GM19397 (cell line): ENCODE data around the gene PABPC1L.
"Not testable (repeated sequence)": the region's sequence is repeated elsewhere in the genome, so short reads cannot be mapped to it uniquely, and the experiment has no call there.

ENCODE experiments used
- ATAC-seq: cut with Tn5 transposase; IDR thresholded peaks from one replicate; pipeline ENCODE4 v1.9.1; 2021; ENCODE audit warnings: mild to moderate bottlenecking, moderate library complexity; ENCODE audit not compliant: unreplicated experiment

The PABPC1L gene

DNA sequence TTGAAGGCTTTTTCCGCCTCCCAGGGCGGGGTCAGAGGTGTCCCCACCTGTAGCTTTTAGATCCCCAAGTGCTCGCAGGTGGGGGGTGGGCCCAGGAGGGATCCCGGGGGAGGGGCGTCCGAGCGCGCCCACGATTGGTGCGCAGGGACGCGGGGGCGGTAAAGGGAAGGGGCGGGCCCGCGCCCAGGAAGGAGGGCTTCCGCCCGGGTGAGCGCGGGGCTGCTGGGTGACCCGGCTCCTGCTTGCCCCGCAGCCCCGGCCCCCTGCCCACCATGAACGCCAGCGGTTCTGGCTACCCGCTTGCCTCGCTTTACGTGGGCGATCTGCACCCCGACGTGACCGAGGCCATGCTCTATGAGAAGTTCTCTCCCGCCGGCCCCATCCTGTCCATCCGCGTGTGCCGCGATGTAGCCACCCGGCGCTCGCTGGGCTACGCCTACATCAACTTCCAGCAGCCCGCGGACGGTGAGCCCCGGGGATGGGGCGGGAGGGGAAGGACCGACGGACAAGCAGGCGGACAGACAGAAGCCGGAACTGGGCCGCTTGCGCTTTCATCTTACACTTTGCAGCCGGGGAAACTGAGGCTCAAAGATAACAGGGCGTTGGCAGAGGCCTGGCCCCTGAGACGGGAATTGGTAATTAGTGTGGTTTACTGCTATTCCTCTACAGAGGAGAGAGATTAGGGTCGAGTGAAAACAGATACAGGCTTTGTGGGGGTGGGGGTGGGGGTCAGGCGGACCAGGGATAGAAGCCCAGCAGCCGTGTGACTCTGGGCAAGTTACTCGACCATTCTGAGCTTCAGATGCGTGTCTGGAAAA, at the start of gene PABPC1L:
Gene PABPC1L, plus strand, starts transcription at position 189 of the 818 bp plus-strand sequence. Its CDS starts 84 bp downstream, at position 273.
- peak; percentile 90 for ATAC-seq

DNA sequence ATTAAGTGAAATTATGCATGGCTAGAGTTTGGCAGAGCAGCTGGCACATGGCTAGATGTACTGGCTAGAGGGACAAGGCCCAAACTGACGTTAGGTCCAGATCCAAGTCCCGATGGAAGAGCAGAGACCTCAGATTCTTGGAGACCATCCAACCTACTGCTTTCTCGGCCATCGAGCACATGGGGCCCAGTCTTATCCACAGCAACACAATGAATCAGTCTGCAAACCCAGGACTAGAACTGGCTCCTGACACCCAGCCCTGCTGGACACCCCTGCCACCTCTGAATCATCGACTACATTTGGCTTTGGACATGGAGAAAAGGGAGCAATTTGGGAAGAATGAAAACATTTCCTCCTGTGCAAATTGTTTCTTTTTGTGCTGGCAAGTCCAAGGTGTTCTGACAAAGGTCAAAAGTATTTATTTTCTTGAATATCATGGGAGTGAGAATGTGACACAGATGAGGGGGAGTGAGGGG, 48.3 kb upstream of the PABPC1L start:
- ATAC-seq, result no peak

DNA sequence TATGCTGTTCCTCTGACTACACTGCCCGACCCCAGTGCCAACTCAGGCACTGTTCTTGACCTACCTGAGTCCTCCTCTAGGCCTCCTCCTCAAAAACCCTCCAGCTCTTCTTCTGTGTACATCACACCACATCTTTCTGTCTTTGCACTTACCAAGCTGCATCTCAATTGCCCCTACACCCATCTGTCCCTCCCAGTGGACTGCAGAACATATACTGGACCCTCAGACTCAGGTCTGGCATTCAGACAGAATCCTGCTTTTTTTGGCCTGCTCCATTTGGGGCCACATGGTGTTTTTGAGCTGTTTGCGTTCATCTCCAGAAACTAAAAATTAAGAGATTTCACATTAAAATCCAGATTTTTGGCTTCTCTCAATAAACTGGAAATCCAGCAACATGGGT, 47.6 kb upstream of the PABPC1L start:
- ATAC-seq, result no peak

DNA sequence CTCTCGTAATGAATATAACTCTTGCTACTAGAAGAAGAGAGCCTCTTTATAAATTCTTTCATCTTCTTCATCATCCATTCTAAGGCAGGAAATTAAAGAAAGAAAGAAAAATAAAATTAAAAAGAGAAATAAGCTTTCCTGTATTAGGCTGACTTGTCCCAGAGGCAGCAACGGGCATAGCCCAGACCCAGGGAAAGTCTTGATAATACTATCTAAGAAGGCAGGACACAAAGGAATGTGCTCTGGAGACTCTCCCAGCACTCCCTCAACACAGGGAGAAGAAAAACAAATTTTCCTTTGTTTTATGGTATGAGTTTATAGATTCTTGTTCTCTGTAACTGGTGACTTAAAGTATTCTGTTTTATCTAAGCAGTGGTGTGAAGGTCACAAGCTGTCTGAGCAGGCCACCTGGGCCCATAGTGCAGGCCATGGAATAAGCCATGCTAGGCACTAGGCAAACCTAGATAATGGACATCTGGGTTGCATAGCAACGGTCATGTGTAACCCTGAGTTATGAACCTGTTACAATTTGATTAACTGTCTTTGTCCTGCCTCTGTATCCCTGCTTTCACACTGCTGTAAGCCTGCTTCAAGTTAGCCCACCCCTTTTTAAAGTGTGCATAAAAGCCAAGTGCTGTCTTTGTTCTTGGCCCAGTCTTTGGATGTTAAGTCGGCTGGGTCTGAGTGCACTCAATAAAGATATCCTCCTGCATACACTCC, 46.3 kb upstream of the PABPC1L start:
- not testable (repeated sequence) for ATAC-seq

DNA sequence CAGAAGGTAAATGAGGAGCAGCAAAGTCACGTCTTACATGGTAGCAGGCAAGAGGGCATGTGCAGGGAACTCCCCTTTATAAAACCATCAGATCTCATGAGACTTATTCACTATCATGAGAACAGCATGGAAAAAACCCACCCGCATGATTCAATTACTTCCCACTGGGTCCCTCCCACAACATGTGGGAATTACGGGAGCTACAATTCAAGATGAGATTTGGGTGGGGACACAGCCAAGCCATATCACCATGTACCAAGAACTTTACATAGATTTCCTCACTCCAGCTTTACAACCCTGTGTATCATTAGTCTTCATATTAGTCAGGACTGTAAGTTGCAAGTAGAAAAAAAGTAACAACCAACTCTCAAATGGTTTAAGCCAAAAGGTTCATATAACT, 45.4 kb upstream of the PABPC1L start:
- ATAC-seq, result not testable (repeated sequence)

DNA sequence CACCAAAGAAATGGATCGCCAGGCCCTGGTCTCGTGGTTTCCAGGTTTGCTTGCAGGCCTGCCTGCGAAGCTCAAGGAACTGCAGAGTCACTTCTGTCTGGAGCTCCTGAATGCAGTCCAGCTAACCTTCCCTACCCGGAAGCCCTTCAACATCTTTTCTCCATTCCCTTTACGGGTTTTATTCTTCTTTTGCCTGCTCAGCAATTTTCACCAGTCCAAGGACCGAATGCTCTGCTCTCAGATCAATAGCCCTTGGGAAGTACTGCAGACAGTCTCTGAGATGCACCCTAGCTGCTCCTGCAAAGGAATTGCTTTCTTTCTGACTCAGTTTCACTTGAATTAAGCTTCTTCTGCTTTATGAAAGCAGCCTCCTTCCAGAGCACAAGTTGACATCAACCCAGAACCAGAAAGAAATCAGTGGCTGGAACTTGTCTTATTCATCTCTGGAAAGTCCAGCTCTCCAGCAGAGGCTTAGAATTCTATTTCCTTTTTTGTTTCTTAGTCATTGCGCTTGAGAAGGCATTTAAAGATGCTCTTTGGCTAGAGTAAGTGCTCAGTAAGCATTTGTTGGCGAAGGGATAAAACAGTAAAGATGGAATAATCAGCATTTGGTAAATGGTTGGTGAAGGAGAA, 43.0 kb upstream of the PABPC1L start:
- no peak for ATAC-seq

DNA sequence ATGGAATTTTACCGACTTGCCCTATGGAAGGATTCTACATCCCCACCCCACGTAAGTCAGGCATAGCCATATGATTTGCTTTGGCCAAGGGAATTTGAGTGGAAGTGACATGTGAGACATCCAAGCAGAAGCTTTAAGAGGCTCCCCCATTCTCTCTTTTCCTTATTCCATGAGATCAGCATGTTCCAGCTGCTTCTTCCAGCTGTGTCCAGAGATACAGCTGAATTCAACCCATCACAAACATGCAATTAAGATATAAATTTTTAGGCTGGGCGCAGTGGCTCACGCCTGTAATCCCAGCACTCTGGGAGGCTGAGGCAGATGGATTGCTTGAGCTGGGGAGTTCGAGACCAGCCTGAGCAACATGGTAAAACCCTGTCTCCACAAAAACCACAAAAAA, 40.4 kb upstream of the PABPC1L start:
- ATAC-seq, result no peak

DNA sequence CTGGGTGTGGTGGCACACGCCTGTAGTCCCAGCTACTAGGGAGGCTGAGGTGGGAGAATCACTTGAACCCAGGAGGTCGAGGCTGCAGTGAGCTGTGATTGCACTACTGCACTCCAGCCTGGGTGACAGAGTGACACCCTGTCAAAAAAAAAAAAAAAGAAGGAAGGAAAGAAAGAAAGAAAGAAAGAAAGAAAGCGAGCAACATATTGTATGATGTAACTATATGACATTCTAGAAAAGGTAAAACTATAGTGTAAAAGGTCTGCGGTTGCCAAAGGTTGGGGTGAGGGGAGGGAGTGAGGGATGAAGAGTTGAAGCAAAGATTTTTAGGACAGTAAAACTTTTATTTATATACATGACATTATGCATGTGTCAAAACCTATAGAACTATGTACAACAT, 27.5 kb upstream of the PABPC1L start:
- not testable (repeated sequence) for ATAC-seq

DNA sequence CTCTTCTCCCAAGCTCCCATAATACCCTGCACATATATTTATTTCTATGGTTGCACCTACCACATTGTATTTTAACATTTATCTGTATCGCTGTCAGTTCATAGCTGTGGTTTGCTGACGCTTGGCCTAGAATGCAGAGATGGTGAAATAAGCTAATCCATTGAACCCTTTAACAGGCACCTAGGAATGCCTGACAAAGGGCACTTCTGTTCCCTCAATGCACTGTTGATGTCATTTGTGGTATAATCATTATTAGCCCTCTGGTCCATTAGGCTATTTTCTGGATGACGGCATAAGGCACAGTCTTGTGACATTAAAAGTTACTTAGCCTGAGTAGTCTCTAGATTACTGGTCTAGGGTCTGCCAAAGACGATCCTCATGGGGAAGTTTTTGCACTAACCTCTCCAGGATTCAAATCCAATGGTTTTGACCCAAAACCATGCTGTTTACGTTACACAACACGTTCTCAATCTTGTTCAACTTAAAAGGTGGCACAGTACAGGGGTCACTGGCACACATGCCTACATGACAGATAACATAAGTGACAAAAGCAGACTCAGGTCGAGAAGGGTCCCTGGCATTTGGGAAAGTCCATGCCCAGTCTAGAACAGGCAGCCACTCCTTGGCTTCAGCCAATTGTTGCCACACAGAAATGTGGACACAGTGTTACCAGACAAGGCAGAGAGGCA, 26.5 kb upstream of the PABPC1L start:
- ATAC-seq, result no peak

DNA sequence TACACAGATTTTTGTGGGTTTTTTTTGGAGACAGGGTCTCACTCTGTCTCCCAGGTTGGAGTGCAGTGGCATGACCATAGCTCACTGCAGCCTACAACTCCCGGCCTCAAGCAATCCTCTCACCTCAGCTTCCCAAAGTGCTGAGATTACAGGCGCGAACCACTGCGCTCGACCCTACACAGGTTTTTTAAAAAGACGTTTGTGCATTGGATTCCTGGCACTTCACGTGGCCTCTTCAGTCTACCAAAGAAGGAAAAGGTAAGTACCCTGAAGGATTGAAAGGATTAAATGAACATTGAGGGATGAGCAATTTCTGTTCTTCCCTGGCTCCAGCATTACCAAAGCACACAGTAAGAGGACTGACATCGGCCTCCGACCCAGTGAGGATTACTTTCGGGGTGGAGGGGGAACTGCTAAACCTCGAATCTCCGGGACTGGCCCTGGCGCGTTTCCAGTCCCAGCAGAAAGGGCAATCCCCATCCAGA, 24.9 kb upstream of the PABPC1L start:
- no peak for ATAC-seq

DNA sequence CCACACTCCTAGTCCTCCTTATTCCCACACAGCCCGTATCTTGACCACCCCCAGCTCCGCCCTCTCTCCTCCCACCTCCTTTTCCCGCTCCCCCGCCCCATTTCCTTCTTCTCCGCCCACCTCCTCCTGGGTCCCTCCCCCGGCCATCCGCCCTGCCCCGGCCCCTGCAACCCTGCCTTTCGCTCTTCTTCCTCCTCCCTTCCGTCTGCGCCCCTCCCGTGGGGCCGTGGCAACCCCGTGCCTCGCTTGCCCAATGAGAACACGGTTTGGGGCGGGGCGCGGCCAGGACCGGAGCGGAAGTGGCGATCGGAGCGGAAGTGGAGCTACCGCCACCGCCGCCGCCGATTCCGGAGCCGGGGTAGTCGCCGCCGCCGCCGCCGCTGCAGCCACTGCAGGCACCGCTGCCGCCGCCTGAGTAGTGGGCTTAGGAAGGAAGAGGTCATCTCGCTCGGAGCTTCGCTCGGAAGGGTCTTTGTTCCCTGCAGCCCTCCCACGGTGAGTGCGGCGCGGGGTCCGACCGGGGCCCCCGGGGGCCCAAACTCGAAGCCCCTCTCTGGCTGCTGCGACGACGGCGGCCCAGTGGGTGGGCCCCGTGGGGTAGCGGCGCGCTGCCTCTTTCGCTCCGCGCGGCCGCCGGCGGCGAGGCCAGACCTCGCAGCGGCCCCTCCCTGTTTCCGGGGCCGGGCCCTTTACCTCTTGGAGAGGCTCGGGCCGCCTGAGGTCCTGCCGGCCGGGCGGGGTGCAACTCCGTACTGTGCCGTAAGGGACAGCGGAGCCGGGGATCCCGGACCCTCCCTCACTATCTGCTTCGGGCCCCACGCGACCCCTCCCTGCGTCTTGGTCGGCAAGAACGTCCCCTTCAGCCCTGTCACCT, 24.2 kb upstream of the PABPC1L start, which contains the start of gene YWHAB:
Gene YWHAB, plus strand, starts transcription at position 314 of the 874 bp plus-strand sequence. CDS start 15,829 bp downstream, outside the sequence.
- ATAC-seq, result peak; percentile 93

DNA sequence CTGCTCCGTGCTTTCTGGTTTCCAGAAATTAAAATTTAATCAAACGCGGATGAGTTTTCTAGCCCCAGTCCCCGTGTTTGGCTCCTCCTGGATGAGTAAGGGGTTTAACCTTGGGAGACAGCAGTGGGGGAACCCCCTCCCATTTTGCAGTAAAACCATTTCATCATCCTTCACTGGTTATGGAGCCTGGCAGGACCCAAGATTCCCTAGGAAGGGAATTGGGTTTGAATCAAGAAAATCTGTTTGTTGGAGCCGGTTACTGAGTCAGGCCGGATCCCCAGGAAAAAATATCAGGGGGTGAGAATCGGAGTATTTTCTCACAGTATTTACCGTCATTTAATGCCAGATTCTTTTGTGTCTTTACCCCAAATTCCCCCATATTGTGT, 23.6 kb upstream of the PABPC1L start:
- no peak for ATAC-seq

DNA sequence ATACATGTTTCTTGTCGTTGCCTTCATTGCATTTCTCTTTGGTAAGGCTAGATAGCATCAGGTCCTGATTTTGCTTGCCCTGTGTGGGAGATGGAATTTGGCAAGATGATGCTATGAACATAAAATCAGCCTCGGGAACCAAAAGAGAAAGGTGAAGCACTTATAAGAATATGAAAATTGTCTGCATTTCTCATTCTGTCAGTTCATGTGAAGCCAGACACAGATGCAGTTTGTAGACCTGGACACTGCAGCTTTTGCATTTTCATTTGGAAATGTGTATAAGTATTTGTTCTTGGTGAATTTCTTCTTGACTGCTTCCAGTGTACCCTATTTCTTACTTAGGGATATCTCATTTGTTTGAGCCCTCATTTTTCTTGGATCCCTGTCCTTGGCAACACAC, 23.0 kb upstream of the PABPC1L start:
- ATAC-seq, result no peak

DNA sequence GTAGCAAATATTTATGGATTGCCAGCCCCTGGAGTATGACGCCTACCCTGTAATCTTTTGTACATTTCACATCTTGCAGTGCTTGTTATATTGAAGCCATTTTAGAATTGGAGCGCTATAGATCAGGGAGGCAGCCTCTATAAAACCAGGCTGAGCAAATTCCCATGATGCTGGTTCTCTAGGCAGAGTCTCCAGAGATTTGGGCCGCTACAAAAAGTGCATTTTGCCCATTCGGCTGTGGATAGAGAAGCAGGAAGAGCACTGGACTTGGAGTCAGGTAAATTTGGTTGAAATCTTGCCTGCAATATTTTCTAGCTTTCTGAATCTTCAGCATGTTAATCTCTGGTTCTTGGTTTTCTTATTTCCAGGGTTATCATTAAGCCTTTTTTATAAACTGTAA, 22.4 kb upstream of the PABPC1L start:
- no peak for ATAC-seq

DNA sequence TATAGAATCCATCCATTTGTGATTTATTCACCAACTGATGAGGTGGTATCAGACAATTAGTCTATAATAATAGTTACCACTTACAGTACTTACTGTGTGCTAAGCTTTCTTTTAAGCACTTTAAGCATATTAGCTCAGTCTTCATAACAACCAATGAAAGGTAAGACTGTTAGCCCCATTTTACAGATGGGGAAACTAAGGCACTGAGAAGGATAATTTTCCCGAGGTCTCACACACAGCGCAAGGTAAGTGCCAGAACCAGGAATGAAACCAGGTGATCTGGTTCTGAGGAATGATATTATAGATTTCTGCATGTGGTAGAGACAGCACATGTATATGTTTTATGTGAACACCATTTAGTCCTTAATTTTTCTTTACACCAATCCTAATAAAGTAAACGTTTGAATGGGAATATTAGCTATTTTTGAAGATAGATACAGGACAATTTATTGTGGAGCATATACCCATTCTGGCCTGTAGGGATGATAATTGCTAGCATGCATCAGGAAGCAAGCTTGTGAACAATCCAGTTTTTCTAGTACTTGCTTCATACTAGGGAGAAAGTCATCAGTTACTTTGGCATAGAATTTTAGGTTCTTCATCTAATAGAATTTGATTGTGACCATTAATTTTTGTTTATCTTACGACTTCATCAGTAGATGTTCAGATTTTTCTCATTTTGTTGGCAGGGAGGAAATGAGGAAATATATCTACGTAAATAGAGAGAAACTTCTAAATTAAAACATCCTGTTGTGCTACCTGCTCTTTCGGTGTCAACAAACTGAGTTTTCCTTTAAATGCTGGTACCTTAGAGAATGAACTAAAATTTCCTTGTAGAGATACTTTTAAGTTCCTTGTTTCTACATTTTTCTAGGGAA, 21.4 kb upstream of the PABPC1L start:
- ATAC-seq, result no peak

DNA sequence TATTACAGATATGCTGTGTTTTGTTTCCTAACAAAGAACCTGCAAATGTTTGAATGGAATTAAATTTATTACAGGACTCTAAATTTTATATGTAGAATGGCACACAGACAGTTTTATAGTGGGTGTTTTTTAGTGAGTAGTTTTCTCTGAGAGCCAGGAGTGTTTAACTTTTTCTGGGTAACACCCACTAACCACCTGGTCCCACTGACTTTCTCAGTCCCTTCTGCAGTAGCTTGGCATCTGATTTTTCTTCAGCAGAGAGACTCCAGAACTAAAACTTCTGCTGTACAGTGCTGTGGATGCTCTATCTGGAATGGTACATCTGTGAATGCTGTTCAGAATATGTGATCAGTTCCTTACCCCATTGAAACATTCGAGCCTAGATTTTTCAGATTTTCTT, 18.0 kb upstream of the PABPC1L start:
- no peak for ATAC-seq

DNA sequence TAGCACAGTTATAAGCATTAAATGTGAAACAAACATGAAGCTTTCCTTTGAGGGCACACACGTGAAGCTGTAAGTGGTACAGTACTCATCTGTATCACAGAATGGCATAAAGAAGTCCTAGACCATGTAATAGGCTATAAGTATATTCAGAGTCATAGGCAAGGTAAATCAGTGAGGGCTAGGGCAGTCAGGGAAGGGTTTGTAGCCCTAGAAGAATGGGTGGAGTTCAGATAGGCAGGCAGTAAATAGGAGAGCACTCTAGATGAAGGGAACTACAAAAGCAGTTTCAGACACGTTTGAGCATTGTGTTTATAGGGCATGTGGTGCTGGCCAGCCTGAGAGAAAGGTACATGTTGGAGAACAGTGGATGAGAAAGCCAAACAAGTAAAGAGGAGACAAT, 14.9 kb upstream of the PABPC1L start:
- ATAC-seq, result no peak

DNA sequence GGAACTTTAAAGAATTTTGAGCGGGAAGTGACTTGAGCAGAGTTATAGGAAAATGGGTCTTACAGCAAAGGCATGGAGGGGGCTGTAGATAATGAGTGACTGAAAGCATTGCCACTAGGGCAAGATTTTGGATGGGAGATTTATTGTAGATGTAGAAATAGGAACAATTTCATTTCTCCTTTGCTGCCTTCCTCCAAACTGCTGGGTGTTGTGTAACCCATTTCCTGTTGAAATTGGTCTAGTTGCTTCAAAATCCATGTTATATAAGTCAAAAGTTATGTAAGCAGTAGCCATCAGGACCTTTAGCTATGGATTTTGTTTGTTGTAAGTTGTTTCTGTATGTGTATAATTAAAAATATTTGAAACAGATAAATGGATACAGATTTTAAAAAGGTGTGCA, 13.3 kb upstream of the PABPC1L start:
- ATAC-seq, result no peak

DNA sequence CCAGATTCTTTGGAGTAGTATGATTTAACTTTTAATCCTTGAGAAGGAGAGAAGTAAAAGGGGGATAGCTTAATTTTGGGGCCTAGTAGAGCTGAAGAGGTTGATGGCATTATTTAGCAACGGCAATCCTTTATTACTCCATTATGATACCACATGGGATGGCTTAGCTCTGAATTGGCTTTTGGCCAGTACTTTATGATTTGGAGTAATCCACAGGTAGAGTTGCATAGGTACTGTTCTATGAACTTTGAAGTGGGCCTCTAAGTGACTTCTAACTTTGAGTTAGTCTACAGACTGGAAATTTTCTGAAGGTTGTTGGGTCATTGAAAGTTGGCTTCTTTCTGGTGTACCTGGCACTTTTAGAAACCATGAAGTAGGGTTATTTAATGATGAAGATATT, 12.7 kb upstream of the PABPC1L start:
- ATAC-seq, result no peak
